Ovary (tissue), 3 donors: ENCODE results near the gene PTTG1IP.

ENCODE experiments used
- CTCF ChIP-seq, 3 donors: fragments of 450-650 bp in 2 of 3; fragments of 200-600 bp in 1 of 3; IDR thresholded peaks; one replicate each; pipeline versions ENCODE4 v1.5.1 to v1.8.0; 2016 to 2022; ENCODE audit warnings: antibody characterized with exemption in 3 of 3, mild to moderate bottlenecking in 1 of 3
- EP300 ChIP-seq: sonication (generic); formaldehyde crosslinking; IDR thresholded peaks from one replicate; pipeline ENCODE4 v1.6.1; 2017; ENCODE audit warnings: antibody characterized with exemption
- POLR2A ChIP-seq: fragments of 450-650 bp; IDR thresholded peaks from one replicate; pipeline ENCODE4 v1.6.1; 2017; ENCODE audit warnings: antibody characterized with exemption, mild to moderate bottlenecking, moderate library complexity
- donor health status: DM: no; HTN: no; CAD: no.

GRCh38 chr21:44810779-44811178, 62.7 kb downstream of the PTTG1IP start:
- TF ChIP-seq POLR2A (no peak), CTCF (IDR thresholded peaks at IDR 0.05) (no peak), EP300 (no peak)
